ENCODE data around the gene INTS2. TPM values are rescaled to one million over a fixed set of nuclear protein-coding genes. Genes with fewer than 3 reads are reported as not detected.

INTS2 gene
- total RNA-seq, 4 donors from 2014 or later, result 10.1 to 15.4 (median 11.4) TPM

- Histone ChIP-seq H3K36me3 (no peaks in the 10 kb centered on the region), H3K4me1 (no peaks in the 10 kb centered on the region), H3K27ac (replicated peaks in 1 of 4) (no peak overlapping the region), H3K27me3 (no peaks in the 10 kb centered on the region), H3K9me3 (no peaks in the 10 kb centered on the region), H3K4me3 (no peak overlapping the region)
- intact Hi-C loops (cut with DNase I), result no loop called here
- DNase-seq (ENCODE audit: extremely low spot score), result no peak
- TF ChIP-seq CTCF (IDR thresholded peaks at IDR 0.05), result no peak
- TF ChIP-seq POLR2AphosphoS5 (IDR thresholded peaks at IDR 0.05), result no peak
- no peak for TF ChIP-seq POLR2A (IDR thresholded peaks at IDR 0.05; ENCODE audit: low read depth)
- TF ChIP-seq EP300 (IDR thresholded peaks at IDR 0.05), result no peak
- 68% methylated on average over 7 of the region's 7 CpGs for WGBS
These were observed 94.1 kb downstream of the INTS2 start for GRCh38 chr17:61833536-61834193.

- intact Hi-C loops (cut with DNase I), result no loop called here
- Histone ChIP-seq H3K36me3 (no peaks in the 10 kb centered on the region), H3K9me3 (peaks cover 0 to 7% (median 0%) of the 10 kb centered on the region in 4 donors), H3K27me3 (no peaks in the 10 kb centered on the region), H3K4me1 (no peaks in the 10 kb centered on the region), H3K27ac (replicated peaks in 1 of 4) (no peak overlapping the region), H3K4me3 (no peak overlapping the region)
- no peak for DNase-seq (ENCODE audit: extremely low spot score)
- TF ChIP-seq POLR2AphosphoS5 (IDR thresholded peaks at IDR 0.05) (no peak), POLR2A (IDR thresholded peaks at IDR 0.05; ENCODE audit: low read depth) (no peak), EP300 (IDR thresholded peaks at IDR 0.05) (no peak), CTCF (IDR thresholded peaks at IDR 0.05) (no peak)
- 85% methylated on average over 3 of the region's 3 CpGs for WGBS
These were observed 95.3 kb downstream of the INTS2 start for GRCh38 chr17:61832463-61832862.

GRCh38 chr17:61831099-61831498, 96.7 kb downstream of the INTS2 start:
- Histone ChIP-seq H3K4me1 (no peaks in the 10 kb centered on the region), H3K9me3 (peaks cover 0 to 7% (median 0%) of the 10 kb centered on the region in 4 donors), H3K27ac (replicated peaks in 1 of 4) (no peak overlapping the region), H3K4me3 (no peak overlapping the region), H3K36me3 (no peaks in the 10 kb centered on the region), H3K27me3 (no peaks in the 10 kb centered on the region)
- intact Hi-C loops (cut with DNase I), result no loop called here
- TF ChIP-seq CTCF (IDR thresholded peaks at IDR 0.05) (no peak), POLR2A (IDR thresholded peaks at IDR 0.05; ENCODE audit: low read depth) (no peak), POLR2AphosphoS5 (IDR thresholded peaks at IDR 0.05) (no peak), EP300 (IDR thresholded peaks at IDR 0.05) (no peak)
- DNase-seq (ENCODE audit: extremely low spot score), result no peak
- 100% methylated on average over 1 of the region's 1 CpG for WGBS

- DNase-seq (ENCODE audit: extremely low spot score), result no peak
- no peak overlapping the region for H3K27ac ChIP-seq (replicated peaks in 1 of 4)
- H3K4me3 ChIP-seq, result no peak overlapping the region
- H3K9me3 ChIP-seq, result peaks cover 0 to 7% (median 0%) of the 10 kb centered on the region in 4 donors
- H3K27me3 ChIP-seq, result no peaks in the 10 kb centered on the region
- no peaks in the 10 kb centered on the region for H3K4me1 ChIP-seq
- H3K36me3 ChIP-seq, result no peaks in the 10 kb centered on the region
- 96% methylated on average over 1 of the region's 1 CpG for WGBS
- intact Hi-C loops (cut with DNase I), result no loop called here
- TF ChIP-seq POLR2A (IDR thresholded peaks at IDR 0.05; ENCODE audit: low read depth) (no peak), POLR2AphosphoS5 (IDR thresholded peaks at IDR 0.05) (no peak), CTCF (IDR thresholded peaks at IDR 0.05) (no peak), EP300 (IDR thresholded peaks at IDR 0.05) (no peak)
These were observed 99.1 kb downstream of the INTS2 start for GRCh38 chr17:61828694-61829093.
